Neural cell (in vitro differentiated cells): Measurements from ENCODE around the gene RAD9A. TPM values are rescaled to one million over a fixed set of nuclear protein-coding genes. Genes with fewer than 3 reads are reported as not detected.

Source experiments
- H2AFZ ChIP-seq: fragments of 200-600, 300-800 bp; sonication (generic), shearing (Covaris generic); 2 replicates; pipeline ENCODE4 v1.6.0; 2014; ENCODE audit warnings: low read depth, mild to moderate bottlenecking, antibody characterized with exemption, low read length, moderate library complexity
- H3F3A ChIP-seq: fragments of 200-600 bp; shearing (Covaris generic); 2 replicates; pipeline ENCODE4 v1.6.1; 2016; ENCODE audit warnings: mild to moderate bottlenecking, moderate library complexity, mixed read lengths, antibody characterized with exemption, low read length; ENCODE audit not compliant: insufficient read depth, poor library complexity, severe bottlenecking
- H3K27ac ChIP-seq: fragments of 200-600, 300-800 bp; sonication (generic), shearing (Covaris generic); 2 replicates; pipeline ENCODE4 v1.5.1; 2014; ENCODE audit warnings: mild to moderate bottlenecking, low read length, moderate library complexity
- H3K27me3 ChIP-seq: fragments of 300-800, 200-600 bp; sonication (generic), shearing (Covaris generic); 2 replicates; pipeline ENCODE4 v1.6.0; 2014; ENCODE audit warnings: mild to moderate bottlenecking, low read depth, low read length, moderate library complexity; ENCODE audit not compliant: insufficient read depth
- H3K36me3 ChIP-seq: fragments of 300-800, 200-600 bp; sonication (generic), shearing (Covaris generic); 2 replicates; pipeline ENCODE4 v1.5.1; 2014; ENCODE audit warnings: mild to moderate bottlenecking, antibody characterized with exemption, low read length, moderate library complexity; ENCODE audit not compliant: insufficient read depth
- H3K4me2 ChIP-seq: fragments of 300-800, 200-600 bp; sonication (generic), shearing (Covaris generic); 2 replicates; pipeline ENCODE4 v1.6.0; 2014; ENCODE audit warnings: mild to moderate bottlenecking, low read length
- H3K4me3 ChIP-seq: fragments of 300-800, 200-600 bp; sonication (generic), shearing (Covaris generic); 2 replicates; pipeline ENCODE4 v1.5.1; 2014; ENCODE audit warnings: mild to moderate bottlenecking, low read length, moderate library complexity
- H3K79me2 ChIP-seq: fragments of 200-600 bp; shearing (Covaris generic); replicated peaks from 2 replicates; pipeline ENCODE4 v1.6.0; 2014; ENCODE audit warnings: mild to moderate bottlenecking, low read length, moderate library complexity; ENCODE audit not compliant: insufficient read depth
- H3K9ac ChIP-seq: fragments of 300-800, 200-600 bp; sonication (generic), shearing (Covaris generic); 2 replicates; pipeline ENCODE4 v1.6.1; 2016; ENCODE audit warnings: mild to moderate bottlenecking, low read length, mixed read lengths
- H3K9me2 ChIP-seq: fragments of 200-600 bp; shearing (Covaris generic); 2 replicates; pipeline ENCODE4 v1.6.1; 2016; ENCODE audit warnings: mild to moderate bottlenecking, low read length, mixed read lengths; ENCODE audit not compliant: insufficient read depth
- H3K9me3 ChIP-seq: fragments of 200-600, 300-800 bp; sonication (generic), shearing (Covaris generic); 2 replicates; pipeline ENCODE4 v1.6.1; 2016; ENCODE audit warnings: mild to moderate bottlenecking, mixed run types, low read length, moderate library complexity, mixed read lengths
- H4K20me1 ChIP-seq: fragments of 200-600 bp; shearing (Covaris generic); 2 replicates; pipeline ENCODE4 v1.6.1; 2016; ENCODE audit warnings: mild to moderate bottlenecking, mixed run types; ENCODE audit not compliant: insufficient read depth
- CTCF ChIP-seq: fragments of 450-650 bp; IDR thresholded peaks from 2 replicates; pipeline ENCODE4 v1.5.1; 2014; ENCODE audit warnings: antibody characterized with exemption, mild to moderate bottlenecking, moderate library complexity; ENCODE audit not compliant: poor library complexity, severe bottlenecking
- EP300 ChIP-seq: fragments of 450-650 bp; conservative IDR thresholded peaks from 2 replicates; pipeline ENCODE4 v1.6.1; 2014; ENCODE audit warnings: antibody characterized with exemption, mild to moderate bottlenecking, moderate library complexity; ENCODE audit not compliant: poor library complexity, severe bottlenecking
- EZH2 ChIP-seq: fragments of 200-600, 300-800 bp; shearing (Covaris generic), sonication (generic); IDR thresholded peaks from 2 replicates; pipeline ENCODE4 v1.6.1; 2014; ENCODE audit warnings: antibody characterized with exemption, low read length, borderline replicate concordance, mild to moderate bottlenecking; ENCODE audit not compliant: insufficient read depth, poor library complexity, severe bottlenecking
- MXI1 ChIP-seq: fragments of 450-650 bp; conservative IDR thresholded peaks from 2 replicates; pipeline ENCODE4 v1.6.1; 2014; ENCODE audit warnings: antibody characterized with exemption, mild to moderate bottlenecking; ENCODE audit not compliant: poor library complexity, severe bottlenecking
- POLR2AphosphoS5 ChIP-seq: IDR thresholded peaks from 2 replicates; pipeline ENCODE4 v1.6.1; 2012
- RAD21 ChIP-seq: fragments of 450-650 bp; conservative IDR thresholded peaks from 2 replicates; pipeline ENCODE4 v1.6.1; 2014; ENCODE audit warnings: antibody characterized with exemption, mild to moderate bottlenecking, moderate library complexity
- REST ChIP-seq: IDR thresholded peaks from 2 replicates; pipeline ENCODE4 v1.6.1; 2012; ENCODE audit warnings: borderline replicate concordance
- SMC3 ChIP-seq: fragments of 450-650 bp; conservative IDR thresholded peaks from 2 replicates; pipeline ENCODE4 v1.6.1; 2014; ENCODE audit warnings: antibody characterized with exemption, mild to moderate bottlenecking, moderate library complexity; ENCODE audit not compliant: poor library complexity
- TAF1 ChIP-seq: IDR thresholded peaks from 2 replicates; pipeline ENCODE4 v1.6.1; 2012; ENCODE audit warnings: low read depth
- polyA plus RNA-seq: library from polyadenylated mRNA; depleted of rRNA; stranded (reverse); fragments of >200 nt; gene quantifications from 2 replicates; pipeline ENCODE4 v1.2.3, GENCODE V29; 2014

Gene RAD9A
- polyA plus RNA-seq, 1 donor from 2014 or later = 59.6 TPM

- Histone ChIP-seq H3K27ac (no peak overlapping the region), H3F3A (no peaks in the 10 kb centered on the region), H3K9me3 (no peaks in the 10 kb centered on the region), H4K20me1 (no peaks in the 10 kb centered on the region), H3K9me2 (no peaks in the 10 kb centered on the region), H3K27me3 (no peaks in the 10 kb centered on the region), H2AFZ (no peak overlapping the region), H3K9ac (no peak overlapping the region), H3K4me2 (no peak overlapping the region), H3K4me3 (no peak overlapping the region), H3K36me3 (no peaks in the 10 kb centered on the region), H3K79me2 (no peaks in the 10 kb centered on the region)
- TF ChIP-seq EZH2 = no peak
- no peak for TF ChIP-seq TAF1
- TF ChIP-seq SMC3 = no peak
- no peak for TF ChIP-seq MXI1
- no peak for TF ChIP-seq EP300
- no peak for TF ChIP-seq REST
- TF ChIP-seq POLR2AphosphoS5 = no peak
- TF ChIP-seq RAD21 = no peak
- TF ChIP-seq CTCF = no peak
These were observed 46.0 kb downstream of the RAD9A start for GRCh38 chr11:67437809-67438157.

- no peak overlapping the region for H3K4me3 ChIP-seq
- no peaks in the 10 kb centered on the region for H3K36me3 ChIP-seq
- no peak overlapping the region for H2AFZ ChIP-seq
- no peak overlapping the region for H3K9ac ChIP-seq
- H3K27me3 ChIP-seq = no peaks in the 10 kb centered on the region
- no peak overlapping the region for H3K27ac ChIP-seq
- H3F3A ChIP-seq = no peaks in the 10 kb centered on the region
- H3K9me3 ChIP-seq = no peaks in the 10 kb centered on the region
- TF ChIP-seq MXI1 (no peak), TAF1 (no peak), EZH2 (no peak), EP300 (no peak), CTCF (no peak), SMC3 (no peak), RAD21 (no peak), REST (no peak), POLR2AphosphoS5 (no peak)
- no peaks in the 10 kb centered on the region for H3K79me2 ChIP-seq
- no peaks in the 10 kb centered on the region for H3K9me2 ChIP-seq
- H4K20me1 ChIP-seq = no peaks in the 10 kb centered on the region
- no peak overlapping the region for H3K4me2 ChIP-seq
These were observed 46.5 kb downstream of the RAD9A start for GRCh38 chr11:67438158-67438902.
